ENCODE results near the gene NTMT2. TPM values are rescaled to one million over a fixed set of nuclear protein-coding genes. Genes with fewer than 3 reads are reported as not detected.
A peak's percentile ranks its signal among the peaks of the same experiment; 100 is the strongest.

NTMT2 gene
- not detected for total RNA-seq
- polyA plus RNA-seq: not detected
- long read RNA-seq, donor 1: 0 reads
- long read RNA-seq, donor 2: 0 reads
- long read RNA-seq, donor 3: 0 reads
- long read RNA-seq, donor 4: 0 reads
- long read RNA-seq, donor 5: 0 reads

GRCh38 chr1:170145770-170146676 lies at the start of gene NTMT2:
Gene NTMT2 (plus strand): TSS chr1:170145959. CDS start chr1:170146108, 149 bp downstream.
- DNase-seq (no peak), ATAC-seq (ENCODE audit: insufficient read depth, low FRiP score) (no peak)
- 35 to 46% methylated on average over 8 of the region's 8 CpGs for WGBS, 2 donors
- Histone ChIP-seq H3K9ac (ENCODE audit: insufficient read depth in 1 of 2, low read length in 2 of 2) (no peak within 1 kb of the TSS), H3K9me3 (ENCODE audit: control insufficient read depth in 4 of 4, insufficient read depth in 3 of 4, low read length in 3 of 4) (no peaks in the 10 kb centered on the region), H3K27me3 (ENCODE audit: control insufficient read depth in 3 of 3, insufficient read depth in 3 of 3, low read length in 2 of 3) (peaks cover 0 to 2% (median 0%) of the 10 kb centered on the region in 3 donors), H3K4me1 (ENCODE audit: control insufficient read depth in 5 of 5, insufficient read depth in 5 of 5, low read length in 5 of 5) (no peaks in the 10 kb centered on the region), H3K36me3 (ENCODE audit: control insufficient read depth in 4 of 4, insufficient read depth in 4 of 4, low read length in 4 of 4) (no peaks in the 10 kb centered on the region), H3K27ac (ENCODE audit: low read depth in 1 of 2, low read length in 1 of 2) (peak within 1 kb of the TSS in 1 of 2 donors; percentile 89), H3K4me3 (no peak within 1 kb of the TSS)
- TF ChIP-seq CTCF (IDR thresholded peaks at IDR 0.05; ENCODE audit: control extremely low read depth, extremely low read depth): no peak

GRCh38 chr1:170095976-170096748 lies 49.6 kb upstream of the NTMT2 start:
- Histone ChIP-seq H3K9me3 (ENCODE audit: control insufficient read depth in 4 of 4, insufficient read depth in 3 of 4, low read length in 3 of 4) (peaks cover 0 to 2% (median 0%) of the 10 kb centered on the region in 4 donors), H3K36me3 (ENCODE audit: control insufficient read depth in 4 of 4, insufficient read depth in 4 of 4, low read length in 4 of 4) (no peaks in the 10 kb centered on the region), H3K27me3 (ENCODE audit: control insufficient read depth in 3 of 3, insufficient read depth in 3 of 3, low read length in 2 of 3) (no peaks in the 10 kb centered on the region), H3K4me1 (ENCODE audit: control insufficient read depth in 5 of 5, insufficient read depth in 5 of 5, low read length in 5 of 5) (no peaks in the 10 kb centered on the region), H3K27ac (ENCODE audit: low read depth in 1 of 2, low read length in 1 of 2) (no peak overlapping the region), H3K4me3 (no peak overlapping the region), H3K9ac (ENCODE audit: insufficient read depth in 1 of 2, low read length in 2 of 2) (no peak overlapping the region)
- TF ChIP-seq CTCF (IDR thresholded peaks at IDR 0.05; ENCODE audit: control extremely low read depth, extremely low read depth): no peak
- ATAC-seq (ENCODE audit: insufficient read depth, low FRiP score): no peak
- DNase-seq: no peak

GRCh38 chr1:170096806-170097340 lies 48.9 kb upstream of the NTMT2 start:
- peaks cover 0 to 2% (median 0%) of the 10 kb centered on the region in 4 donors for H3K9me3 ChIP-seq (ENCODE audit: control insufficient read depth in 4 of 4, insufficient read depth in 3 of 4, low read length in 3 of 4)
- TF ChIP-seq CTCF (IDR thresholded peaks at IDR 0.05; ENCODE audit: control extremely low read depth, extremely low read depth): no peak
- no peaks in the 10 kb centered on the region for H3K4me1 ChIP-seq (ENCODE audit: control insufficient read depth in 5 of 5, insufficient read depth in 5 of 5, low read length in 5 of 5)
- H3K36me3 ChIP-seq (ENCODE audit: control insufficient read depth in 4 of 4, insufficient read depth in 4 of 4, low read length in 4 of 4): no peaks in the 10 kb centered on the region
- no peak for DNase-seq
- no peak for ATAC-seq (ENCODE audit: insufficient read depth, low FRiP score)
- H3K27me3 ChIP-seq (ENCODE audit: control insufficient read depth in 3 of 3, insufficient read depth in 3 of 3, low read length in 2 of 3): no peaks in the 10 kb centered on the region
- H3K4me3 ChIP-seq: no peak overlapping the region
- 70 to 78% methylated on average over 4 of the region's 4 CpGs for WGBS, 2 donors
- no peak overlapping the region for H3K9ac ChIP-seq (ENCODE audit: insufficient read depth in 1 of 2, low read length in 2 of 2)
- no peak overlapping the region for H3K27ac ChIP-seq (ENCODE audit: low read depth in 1 of 2, low read length in 1 of 2)

Data from lung (tissue), 16 donors.